Stomach smooth muscle (tissue), 2 donors: ENCODE measurements around the gene ZC3H6.
"Not testable (repeated sequence)": the region's sequence is repeated elsewhere in the genome, so short reads cannot be mapped to it uniquely, and the experiment has no call there.

Experiments used
- H3K27ac ChIP-seq: one replicate; pipeline ENCODE4 v1.7.0; 2013; ENCODE audit warnings: mild to moderate bottlenecking, low read length, inconsistent platforms
- H3K27me3 ChIP-seq, 2 donors: one replicate each; pipeline ENCODE4 v1.7.0; 2013; ENCODE audit warnings: low read length in 2 of 2; ENCODE audit not compliant: insufficient read depth in 2 of 2, control insufficient read depth in 1 of 2
- H3K36me3 ChIP-seq, 2 donors: one replicate each; pipeline ENCODE4 v1.7.0; 2013; ENCODE audit warnings: low read length in 2 of 2; ENCODE audit not compliant: control insufficient read depth in 2 of 2, insufficient read depth in 2 of 2
- H3K4me1 ChIP-seq: one replicate; pipeline ENCODE4 v1.7.0; 2013; ENCODE audit warnings: low read length; ENCODE audit not compliant: control insufficient read depth, insufficient read depth
- H3K4me3 ChIP-seq, 2 donors: one replicate each; pipeline ENCODE4 v1.7.0; 2013; ENCODE audit warnings: low read length in 2 of 2
- H3K9ac ChIP-seq, 2 donors: one replicate each; pipeline ENCODE4 v1.7.0; 2013; ENCODE audit warnings: low read length in 2 of 2, mild to moderate bottlenecking in 1 of 2
- H3K9me3 ChIP-seq, 2 donors: one replicate each; pipeline ENCODE4 v1.7.0; 2013; ENCODE audit warnings: low read length in 2 of 2; ENCODE audit not compliant: control insufficient read depth in 2 of 2
- donor health status: healthy.
- donor health status: Pancreatic carcinoma.

Gene ZC3H6

GRCh38 chr2:112275887-112276773, 733 bp downstream of the ZC3H6 start:
- H3K9ac ChIP-seq = peak overlapping the region; percentile 100
- H3K27me3 ChIP-seq = no peaks in the 10 kb centered on the region
- peak overlapping the region; percentile 90 to 93 for H3K4me3 ChIP-seq
- H3K9me3 ChIP-seq = no peaks in the 10 kb centered on the region
- H3K36me3 ChIP-seq = no peaks in the 10 kb centered on the region
- no peaks in the 10 kb centered on the region for H3K4me1 ChIP-seq
- peak overlapping the region; percentile 100 for H3K27ac ChIP-seq

GRCh38 chr2:112276954-112277353, 1.6 kb downstream of the ZC3H6 start:
- Histone ChIP-seq H3K9ac (peak overlapping the region in 1 of 2 donors; percentile 100), H3K4me1 (no peaks in the 10 kb centered on the region), H3K36me3 (no peaks in the 10 kb centered on the region), H3K27ac (no peak overlapping the region), H3K27me3 (no peaks in the 10 kb centered on the region), H3K9me3 (no peaks in the 10 kb centered on the region), H3K4me3 (peak overlapping the region in 1 of 2 donors; percentile 66)

- Histone ChIP-seq H3K27me3 (no peaks in the 10 kb centered on the region), H3K9ac (no peak overlapping the region), H3K4me1 (no peaks in the 10 kb centered on the region), H3K4me3 (no peak overlapping the region), H3K9me3 (no peaks in the 10 kb centered on the region), H3K27ac (no peak overlapping the region), H3K36me3 (no peaks in the 10 kb centered on the region)
Measured at GRCh38 chr2:112277596-112278220, 2.3 kb downstream of the ZC3H6 start.

- H3K27ac ChIP-seq, H3K27me3 ChIP-seq, H3K36me3 ChIP-seq, H3K9ac ChIP-seq, H3K4me3 ChIP-seq, H3K4me1 ChIP-seq, H3K9me3 ChIP-seq: not testable (repeated sequence)
Measured at GRCh38 chr2:112282066-112282465, 6.7 kb downstream of the ZC3H6 start.

GRCh38 chr2:112283535-112283934, 8.1 kb downstream of the ZC3H6 start:
- H3K4me3 ChIP-seq, H3K27ac ChIP-seq, H3K4me1 ChIP-seq, H3K27me3 ChIP-seq, H3K9ac ChIP-seq, H3K36me3 ChIP-seq, H3K9me3 ChIP-seq: not testable (repeated sequence)

- Histone ChIP-seq H3K9me3 (no peaks in the 10 kb centered on the region), H3K36me3 (peaks cover 0 to 3% of the 10 kb centered on the region in 2 donors), H3K27me3 (no peaks in the 10 kb centered on the region), H3K4me3 (no peak overlapping the region), H3K9ac (no peak overlapping the region), H3K4me1 (no peaks in the 10 kb centered on the region), H3K27ac (no peak overlapping the region)
Measured at GRCh38 chr2:112290088-112290487, 14.7 kb downstream of the ZC3H6 start.

- H3K27ac ChIP-seq = no peak overlapping the region
- no peak overlapping the region for H3K4me3 ChIP-seq
- no peak overlapping the region for H3K9ac ChIP-seq
- no peaks in the 10 kb centered on the region for H3K27me3 ChIP-seq
- no peaks in the 10 kb centered on the region for H3K4me1 ChIP-seq
- H3K36me3 ChIP-seq = peaks cover 0 to 3% of the 10 kb centered on the region in 2 donors
- H3K9me3 ChIP-seq = no peaks in the 10 kb centered on the region
Measured at GRCh38 chr2:112290648-112291047, 15.3 kb downstream of the ZC3H6 start.

GRCh38 chr2:112293636-112294401, 18.4 kb downstream of the ZC3H6 start:
- Histone ChIP-seq H3K27me3 (no peaks in the 10 kb centered on the region), H3K9me3 (no peaks in the 10 kb centered on the region), H3K4me3 (no peak overlapping the region), H3K9ac (no peak overlapping the region), H3K27ac (no peak overlapping the region), H3K36me3 (peaks cover 0 to 3% of the 10 kb centered on the region in 2 donors), H3K4me1 (no peaks in the 10 kb centered on the region)

- Histone ChIP-seq H3K4me3 (no peak overlapping the region), H3K36me3 (peaks cover 0 to 3% of the 10 kb centered on the region in 2 donors), H3K4me1 (no peaks in the 10 kb centered on the region), H3K9ac (no peak overlapping the region), H3K27ac (no peak overlapping the region), H3K27me3 (no peaks in the 10 kb centered on the region), H3K9me3 (no peaks in the 10 kb centered on the region)
Measured at GRCh38 chr2:112295407-112296078, 20.1 kb downstream of the ZC3H6 start.

- no peak overlapping the region for H3K9ac ChIP-seq
Measured at GRCh38 chr2:112296407-112296806, 21.0 kb downstream of the ZC3H6 start.

More at GRCh38 chr2:112296407-112296806, 21.0 kb downstream of the ZC3H6 start:
- no peak overlapping the region for H3K4me3 ChIP-seq
- H3K36me3 ChIP-seq = peaks cover 3 to 7% of the 10 kb centered on the region in 2 donors
- H3K4me1 ChIP-seq = no peaks in the 10 kb centered on the region
- no peaks in the 10 kb centered on the region for H3K27me3 ChIP-seq
- no peaks in the 10 kb centered on the region for H3K9me3 ChIP-seq
- H3K27ac ChIP-seq = no peak overlapping the region
